ENCODE measurements around the gene BSPRY. TPM values are rescaled to one million over a fixed set of nuclear protein-coding genes. Genes with fewer than 3 reads are reported as not detected.

BSPRY gene
- total and polyA plus RNA-seq, 2 donors (not counting 1 experiment from before 2014, with no cell fraction given) = 0.42 to 0.59 TPM

- peaks cover 28% of the 10 kb centered on the region for H3K4me1 Mint-ChIP-seq
- ATAC-seq (ENCODE audit: low read depth) = no peak
- no peak for DNase-seq
- Histone ChIP-seq H3K9me3 (ENCODE audit: control extremely low read depth in 1 of 3, control insufficient read depth in 2 of 3, insufficient read depth in 1 of 3, low read length in 2 of 3) (no peaks in the 10 kb centered on the region), H2AFZ (ENCODE audit: insufficient read depth, low read depth, low read length, poor library complexity, severe bottlenecking) (no peak overlapping the region), H3K27ac (ENCODE audit: low read length in 2 of 2) (no peak overlapping the region), H3K4me3 (ENCODE audit: control extremely low read depth in 1 of 5, extremely low read depth in 1 of 5, insufficient read depth in 1 of 5, low read depth in 2 of 5, low read length in 4 of 5) (no peak overlapping the region), H3K79me2 (ENCODE audit: control insufficient read depth, insufficient read depth, low read length) (peaks cover 33% of the 10 kb centered on the region), H3K27me3 (replicated peaks in 1 of 4; ENCODE audit: control extremely low read depth in 1 of 4, control insufficient read depth in 3 of 4, insufficient read depth in 4 of 4, low read length in 3 of 4) (no peaks in the 10 kb centered on the region), H3K4me1 (ENCODE audit: control insufficient read depth in 2 of 2, insufficient read depth in 2 of 2, low read length in 2 of 2) (peaks cover 10 to 18% of the 10 kb centered on the region in 2 donors), H3K36me3 (replicated peaks in 1 of 2; ENCODE audit: control extremely low read depth in 1 of 2, control insufficient read depth in 1 of 2, extremely low read depth in 1 of 2, insufficient read depth in 2 of 2, low read length in 1 of 2) (peaks cover 0 to 6% of the 10 kb centered on the region in 2 experiments), H4K20me1 (ENCODE audit: control insufficient read depth, insufficient read depth, low read length, poor library complexity, severe bottlenecking) (no peaks in the 10 kb centered on the region), H3K9ac (ENCODE audit: low read length) (no peak overlapping the region), H3K4me2 (replicated peaks; ENCODE audit: low read depth, low read length, poor library complexity, severe bottlenecking) (no peak overlapping the region)
- WGBS (ENCODE audit: insufficient coverage) = 89% methylated on average over 1 of the region's 3 CpGs
- H3K27ac Mint-ChIP-seq = no peak overlapping the region
- intact Hi-C loops (cut with micrococcal nuclease) = no loop called here
- CTCF ChIA-PET = interaction anchor here (0.6 to 0.7 kb wide), 2 partner anchors 22 to 261 kb away, joined by 3 read pairs; no protein-coding TSS in a partner anchor
- POLR2A ChIA-PET = interaction anchor here (0.6 kb wide), 1 partner anchor 10 kb away, joined by 6 read pairs; no protein-coding TSS in a partner anchor
- TF ChIP-seq CTCF (IDR thresholded peaks at IDR 0.05) (no peak), EZH2 (IDR thresholded peaks at IDR 0.05; ENCODE audit: borderline replicate concordance, insufficient read depth, low read depth, low read length, poor library complexity, severe bottlenecking) (no peak)
- no peaks in the 10 kb centered on the region for H3K9me3 Mint-ChIP-seq (ENCODE audit: insufficient read depth)
- no peak overlapping the region for H3K4me3 Mint-ChIP-seq
- no peaks in the 10 kb centered on the region for H3K27me3 Mint-ChIP-seq
Observed at GRCh38 chr9:113397203-113397631, 47.9 kb downstream of the BSPRY start.

- Mint-ChIP-seq H3K4me1 (peaks cover 28% of the 10 kb centered on the region), H3K27ac (no peak overlapping the region), H3K27me3 (no peaks in the 10 kb centered on the region), H3K9me3 (ENCODE audit: insufficient read depth) (no peaks in the 10 kb centered on the region), H3K4me3 (peak overlapping the region; percentile 64)
- peaks cover 37% of the 10 kb centered on the region for H3K79me2 ChIP-seq (ENCODE audit: control insufficient read depth, insufficient read depth, low read length)
- H3K9ac ChIP-seq (ENCODE audit: low read length) = no peak overlapping the region
- ATAC-seq (ENCODE audit: low read depth) = no peak
- H3K4me1 ChIP-seq (ENCODE audit: control insufficient read depth in 2 of 2, insufficient read depth in 2 of 2, low read length in 2 of 2) = peaks cover 10 to 18% of the 10 kb centered on the region in 2 donors
- ChIA-PET CTCF (interaction anchor here (1.0 to 10.6 kb wide), 5 partner anchors 12 to 259 kb away, joined by 4 to 98 read pairs (median 5); partner anchors contain the start of genes C9orf43 and POLE3), POLR2A (interaction anchor here (0.6 to 3.3 kb wide), 2 partner anchors 12 to 22 kb away, joined by 3 to 44 read pairs; partner anchors contain the start of genes C9orf43, HDHD3 and POLE3)
- H4K20me1 ChIP-seq (ENCODE audit: control insufficient read depth, insufficient read depth, low read length, poor library complexity, severe bottlenecking) = no peaks in the 10 kb centered on the region
- no peak overlapping the region for H3K4me2 ChIP-seq (replicated peaks; ENCODE audit: low read depth, low read length, poor library complexity, severe bottlenecking)
- H3K9me3 ChIP-seq (ENCODE audit: control extremely low read depth in 1 of 3, control insufficient read depth in 2 of 3, insufficient read depth in 1 of 3, low read length in 2 of 3) = no peaks in the 10 kb centered on the region
- no peak for TF ChIP-seq EZH2 (IDR thresholded peaks at IDR 0.05; ENCODE audit: borderline replicate concordance, insufficient read depth, low read depth, low read length, poor library complexity, severe bottlenecking)
- no peak for TF ChIP-seq CTCF (IDR thresholded peaks at IDR 0.05)
- H2AFZ ChIP-seq (ENCODE audit: insufficient read depth, low read depth, low read length, poor library complexity, severe bottlenecking) = no peak overlapping the region
- H3K27me3 ChIP-seq (replicated peaks in 1 of 4; ENCODE audit: control extremely low read depth in 1 of 4, control insufficient read depth in 3 of 4, insufficient read depth in 4 of 4, low read length in 3 of 4) = no peaks in the 10 kb centered on the region
- H3K27ac ChIP-seq (ENCODE audit: low read length in 2 of 2) = no peak overlapping the region
- 82% methylated on average over 3 of the region's 5 CpGs for WGBS (ENCODE audit: insufficient coverage)
- intact Hi-C loops (cut with micrococcal nuclease) = no loop called here
- no peak for DNase-seq
- H3K4me3 ChIP-seq (ENCODE audit: control extremely low read depth in 1 of 5, extremely low read depth in 1 of 5, insufficient read depth in 1 of 5, low read depth in 2 of 5, low read length in 4 of 5) = no peak overlapping the region
- H3K36me3 ChIP-seq (replicated peaks in 1 of 2; ENCODE audit: control extremely low read depth in 1 of 2, control insufficient read depth in 1 of 2, extremely low read depth in 1 of 2, insufficient read depth in 2 of 2, low read length in 1 of 2) = peaks cover 0 to 2% of the 10 kb centered on the region in 2 experiments
Observed at GRCh38 chr9:113398796-113399195, 49.5 kb downstream of the BSPRY start.

Measured in B cell (primary cell).